ENCODE data around the gene KLHL30. TPM values are rescaled to one million over a fixed set of nuclear protein-coding genes. Genes with fewer than 3 reads are reported as not detected.

Gene KLHL30
- total RNA-seq, 4 donors from 2014 or later, result 0.65 to 1.9 (median 0.78) TPM

GRCh38 chr2:238145046-238145445 is 6.6 kb downstream of the KLHL30 start:
- no peak for TF ChIP-seq CTCF (IDR thresholded peaks at IDR 0.05; ENCODE audit: low read depth)

- no peak for TF ChIP-seq CTCF (IDR thresholded peaks at IDR 0.05; ENCODE audit: low read depth)
Measured at GRCh38 chr2:238145851-238146250, 7.4 kb downstream of the KLHL30 start.

GRCh38 chr2:238146884-238147544 is 8.5 kb downstream of the KLHL30 start:
- no peak for TF ChIP-seq CTCF (IDR thresholded peaks at IDR 0.05; ENCODE audit: low read depth)

- no peak for TF ChIP-seq CTCF (IDR thresholded peaks at IDR 0.05; ENCODE audit: low read depth)
Measured at GRCh38 chr2:238148981-238149380, 10.5 kb downstream of the KLHL30 start.

GRCh38 chr2:238149841-238150572 is 11.5 kb downstream of the KLHL30 start:
- no peak for TF ChIP-seq CTCF (IDR thresholded peaks at IDR 0.05; ENCODE audit: low read depth)

GRCh38 chr2:238150686-238151085 is 12.2 kb downstream of the KLHL30 start:
- TF ChIP-seq CTCF (IDR thresholded peaks at IDR 0.05; ENCODE audit: low read depth), result no peak

- no peak for TF ChIP-seq CTCF (IDR thresholded peaks at IDR 0.05; ENCODE audit: low read depth)
Measured at GRCh38 chr2:238151205-238151604, 12.7 kb downstream of the KLHL30 start.
